Glutamatergic neuron (in vitro differentiated cells): Measurements from ENCODE around the gene THSD4. TPM values are rescaled to one million over a fixed set of nuclear protein-coding genes. Genes with fewer than 3 reads are reported as not detected.

Experiments used
- DNase-seq: peaks from one replicate; pipeline ENCODE4 v3.0.0; 2022
- H3K27ac Mint-ChIP-seq: one replicate; pipeline ENCODE4 v1.8.0; 2020; ENCODE audit warnings: mild to moderate bottlenecking, mixed read lengths, inconsistent platforms; ENCODE audit not compliant: unreplicated experiment
- H3K27me3 Mint-ChIP-seq: one replicate; pipeline ENCODE4 v1.8.0; 2020; ENCODE audit warnings: mild to moderate bottlenecking, moderate library complexity, mixed read lengths, inconsistent platforms; ENCODE audit not compliant: unreplicated experiment
- H3K36me3 Mint-ChIP-seq: one replicate; pipeline ENCODE4 v1.8.0; 2020; ENCODE audit warnings: mild to moderate bottlenecking, mixed read lengths, inconsistent platforms; ENCODE audit not compliant: unreplicated experiment
- H3K4me1 Mint-ChIP-seq: one replicate; pipeline ENCODE4 v1.8.0; 2020; ENCODE audit warnings: mild to moderate bottlenecking, low read depth, mixed read lengths, inconsistent platforms; ENCODE audit not compliant: unreplicated experiment
- H3K4me3 Mint-ChIP-seq: one replicate; pipeline ENCODE4 v1.8.0; 2020; ENCODE audit warnings: mild to moderate bottlenecking, mixed read lengths, inconsistent platforms; ENCODE audit not compliant: unreplicated experiment
- H3K9me3 Mint-ChIP-seq: one replicate; pipeline ENCODE4 v1.8.0; 2020; ENCODE audit warnings: mild to moderate bottlenecking, moderate library complexity, mixed read lengths, inconsistent platforms; ENCODE audit not compliant: unreplicated experiment
- CTCF ChIP-seq: fragments of 200-600 bp; sonication (generic); IDR thresholded peaks from one replicate; pipeline ENCODE4 v1.5.0; 2021; ENCODE audit not compliant: partially characterized antibody, unreplicated experiment
- total RNA-seq: library from RNA; stranded (reverse); fragmentation: NEBNext Ultra II Directional; extraction: Animal tissue kit (Norgen Biotek cat#: 25700); gene quantifications from one replicate; pipeline ENCODE4 v1.2.1, GENCODE V29; 2021; ENCODE audit not compliant: unreplicated experiment

THSD4 gene
- total RNA-seq, 1 donor from 2014 or later = 12.3 TPM

- Mint-ChIP-seq H3K36me3 (no peaks in the 10 kb centered on the region), H3K4me3 (no peak overlapping the region), H3K9me3 (no peaks in the 10 kb centered on the region), H3K4me1 (peaks cover 7% of the 10 kb centered on the region), H3K27ac (no peak overlapping the region), H3K27me3 (no peaks in the 10 kb centered on the region)
- no peak for TF ChIP-seq CTCF
- DNase-seq = no peak
These were observed 422.9 kb downstream of the THSD4 start for GRCh38 chr15:71538181-71538580.

- no peak overlapping the region for H3K27ac Mint-ChIP-seq
- no peak for TF ChIP-seq CTCF
- DNase-seq = no peak
- no peak overlapping the region for H3K4me3 Mint-ChIP-seq
- no peaks in the 10 kb centered on the region for H3K36me3 Mint-ChIP-seq
- peaks cover 11% of the 10 kb centered on the region for H3K4me1 Mint-ChIP-seq
- peaks cover 2% of the 10 kb centered on the region for H3K27me3 Mint-ChIP-seq
- H3K9me3 Mint-ChIP-seq = no peaks in the 10 kb centered on the region
These were observed 426.5 kb downstream of the THSD4 start for GRCh38 chr15:71541746-71542145.

GRCh38 chr15:71542836-71543235 is 427.6 kb downstream of the THSD4 start:
- no peak overlapping the region for H3K27ac Mint-ChIP-seq
- H3K9me3 Mint-ChIP-seq = no peaks in the 10 kb centered on the region
- peaks cover 22% of the 10 kb centered on the region for H3K4me1 Mint-ChIP-seq
- H3K4me3 Mint-ChIP-seq = no peak overlapping the region
- peaks cover 2% of the 10 kb centered on the region for H3K27me3 Mint-ChIP-seq
- no peaks in the 10 kb centered on the region for H3K36me3 Mint-ChIP-seq
- no peak for DNase-seq
- no peak for TF ChIP-seq CTCF

- peaks cover 2% of the 10 kb centered on the region for H3K27me3 Mint-ChIP-seq
- no peaks in the 10 kb centered on the region for H3K36me3 Mint-ChIP-seq
- no peak overlapping the region for H3K27ac Mint-ChIP-seq
- no peak for TF ChIP-seq CTCF
- H3K9me3 Mint-ChIP-seq = no peaks in the 10 kb centered on the region
- no peak for DNase-seq
- H3K4me3 Mint-ChIP-seq = no peak overlapping the region
- peaks cover 27% of the 10 kb centered on the region for H3K4me1 Mint-ChIP-seq
These were observed 428.1 kb downstream of the THSD4 start for GRCh38 chr15:71543413-71543812.

- Mint-ChIP-seq H3K4me3 (no peak overlapping the region), H3K27me3 (peaks cover 2% of the 10 kb centered on the region), H3K4me1 (peaks cover 34% of the 10 kb centered on the region), H3K36me3 (no peaks in the 10 kb centered on the region), H3K9me3 (no peaks in the 10 kb centered on the region), H3K27ac (no peak overlapping the region)
- TF ChIP-seq CTCF = no peak
- DNase-seq = no peak
These were observed 430.0 kb downstream of the THSD4 start for GRCh38 chr15:71545223-71545760.
